GM12878 (cell line): ENCODE data around the gene CEP68. TPM values are rescaled to one million over a fixed set of nuclear protein-coding genes. Genes with fewer than 3 reads are reported as not detected.
A peak's percentile ranks its signal among the peaks of the same experiment; 100 is the strongest.

Experiments used
- ATF2 ChIP-seq: IDR thresholded peaks from 2 replicates; pipeline ENCODE4 v1.6.1; 2012; ENCODE audit warnings: low read length, inconsistent platforms
- CBFB ChIP-seq: IDR thresholded peaks from 2 replicates; pipeline ENCODE4 v1.6.1; 2016; ENCODE audit warnings: antibody characterized with exemption, low read depth
- CTCF ChIP-seq, 3 experiments: IDR thresholded peaks in 2 of 3; conservative IDR thresholded peaks in 1 of 3; 2 replicates each; pipeline ENCODE4 v1.5.1; 2011; ENCODE audit warnings: low read depth in 3 of 3, low read length in 3 of 3, mild to moderate bottlenecking in 3 of 3, control low read depth in 2 of 3, moderate library complexity in 2 of 3, inconsistent platforms in 1 of 3, mixed read lengths in 1 of 3; ENCODE audit not compliant: control insufficient read depth in 2 of 3, insufficient read depth in 1 of 3; ENCODE audit errors: extremely low read depth in 1 of 3
- FOXM1 ChIP-seq: IDR thresholded peaks from 2 replicates; pipeline ENCODE4 v1.6.1; 2012; ENCODE audit warnings: low read depth, mild to moderate bottlenecking, inconsistent platforms, low read length, moderate library complexity
- IKZF2 ChIP-seq, 2 experiments: fragments of 450-650 bp; IDR thresholded peaks; 2 replicates each; pipeline ENCODE4 v1.6.1; 2017; ENCODE audit warnings: mild to moderate bottlenecking in 2 of 2, moderate library complexity in 2 of 2
- IRF5 ChIP-seq: fragments of 450-650 bp; IDR thresholded peaks from 2 replicates; pipeline ENCODE4 v1.6.1; 2017; ENCODE audit warnings: borderline replicate concordance
- JUNB ChIP-seq: IDR thresholded peaks from 2 replicates; pipeline ENCODE4 v1.6.1; 2016; ENCODE audit warnings: antibody characterized with exemption, mild to moderate bottlenecking
- POLR2A ChIP-seq: IDR thresholded peaks from 2 replicates; pipeline ENCODE4 v1.6.1; 2011; ENCODE audit warnings: low read depth, mild to moderate bottlenecking, low read length
- POLR2AphosphoS5 ChIP-seq: IDR thresholded peaks from 2 replicates; pipeline ENCODE4 v1.6.1; 2011; ENCODE audit warnings: mild to moderate bottlenecking, low read length, inconsistent platforms
- RAD51 ChIP-seq: fragments of 450-650 bp; IDR thresholded peaks from 2 replicates; pipeline ENCODE4 v1.6.1; 2016; ENCODE audit warnings: moderate library complexity, mild to moderate bottlenecking, inconsistent platforms
- RFX5 ChIP-seq: IDR thresholded peaks from 2 replicates; pipeline ENCODE4 v1.6.1; 2011; ENCODE audit warnings: low read depth, low read length, improper control_type of control experiment
- RUNX3 ChIP-seq: IDR thresholded peaks from 2 replicates; pipeline ENCODE4 v1.6.1; 2012; ENCODE audit warnings: low read length, inconsistent platforms
- SMAD1 ChIP-seq: fragments of 450-650 bp; IDR thresholded peaks from 2 replicates; pipeline ENCODE4 v1.6.1; 2018; ENCODE audit warnings: mild to moderate bottlenecking, low read depth; ENCODE audit not compliant: partially characterized antibody
- TBL1XR1 ChIP-seq: IDR thresholded peaks from 2 replicates; pipeline ENCODE4 v1.6.1; 2012; ENCODE audit warnings: low read depth, low read length, improper control_type of control experiment
- YY1 ChIP-seq: IDR thresholded peaks from 2 replicates; pipeline ENCODE4 v1.6.1; 2011; ENCODE audit warnings: low read depth, mild to moderate bottlenecking, low read length
- ZNF687 ChIP-seq: fragments of 450-650 bp; IDR thresholded peaks from 2 replicates; pipeline ENCODE4 v1.6.1; 2017; ENCODE audit warnings: mild to moderate bottlenecking, moderate library complexity
- polyA plus RNA-seq, 11 experiments: library from polyadenylated mRNA; depleted of rRNA in 4 of 11; unstranded in 6 of 11; stranded (reverse) in 5 of 11; fragments of >200 nt; fragmentation: Nextera tagmentation in 4 of 11; fragmentation: Illumina TruSeq in 1 of 11; extraction: Ambion mirVana in 4 of 11; extraction: Trizol in 1 of 11; gene quantifications; 1 replicate in 1 of 11; 2 replicates in 10 of 11; pipeline versions ENCODE4 v1.2.1 to v1.2.3, GENCODE V29; 2011 to 2016; ENCODE audit warnings: inconsistent platforms in 2 of 11, missing spikeins in 2 of 11, low read depth in 1 of 11
- total RNA-seq, 4 experiments: library from RNA; depleted of rRNA in 3 of 4; stranded (reverse); fragments of >200 nt in 3 of 4; fragmentation: Illumina TruSeq in 1 of 4; extraction: Trizol in 1 of 4; gene quantifications; 2 replicates each; pipeline versions ENCODE4 v1.2.1 to v1.2.3, GENCODE V29; 2013 to 2021
- TF ChIP-seq, protein P1 (sequence below): IDR thresholded peaks from 2 replicates; pipeline ENCODE4 v1.6.1; 2012; ENCODE audit warnings: mild to moderate bottlenecking, low read depth, low read length

Gene CEP68
- total and polyA plus RNA-seq, 10 of the 15 experiments (the other 5 are each of a cell fraction or from before 2014, with no cell fraction given): 1.1 to 11.1 (median 7.4) TPM

DNA sequence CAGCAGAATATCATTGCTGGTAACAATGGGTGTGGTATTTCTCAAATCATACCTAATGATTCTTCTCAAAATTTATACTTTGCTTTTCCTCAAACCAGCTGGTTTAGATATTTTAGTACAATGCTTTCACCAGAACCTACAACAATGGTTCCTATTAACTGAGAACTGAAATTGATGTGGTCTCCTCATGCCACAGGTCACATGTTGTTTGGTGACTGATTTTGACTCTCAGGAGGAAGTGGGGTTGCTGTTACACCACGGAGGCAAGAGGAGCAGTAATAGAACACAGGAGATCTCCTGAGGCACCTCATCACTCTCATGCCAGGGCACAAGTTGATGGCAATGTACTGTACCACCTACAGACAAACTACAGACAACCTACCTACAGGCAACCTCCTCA is 3.0 kb upstream of the CEP68 start (continued):
- TF ChIP-seq CTCF (IDR thresholded peaks at IDR 0.05 in 2 of 3, conservative IDR thresholded peaks at IDR 0.05 in 1 of 3; ENCODE audit: control insufficient read depth in 2 of 3, extremely low read depth in 1 of 3, insufficient read depth in 1 of 3, low read depth in 3 of 3, low read length in 3 of 3): no peak
- peak; percentile 55; the same call in 1 of the 2 replicates for TF ChIP-seq POLR2A
- peak; percentile 82 for TF ChIP-seq CBFB
- peak; percentile 41; the same call in 1 of the 2 replicates for TF ChIP-seq POLR2AphosphoS5
- peak; percentile 61; the same call in 1 of the 2 replicates for TF ChIP-seq FOXM1
- no peak for TF ChIP-seq RFX5
- TF ChIP-seq YY1: 0 out of 2 replicates have a peak, but pooled peaks have one; percentile 29
- TF ChIP-seq JUNB: peak; percentile 71
- peak; percentile 88 for TF ChIP-seq ATF2
- peak; percentile 95 for TF ChIP-seq RAD51
- TF ChIP-seq, protein P1, sequence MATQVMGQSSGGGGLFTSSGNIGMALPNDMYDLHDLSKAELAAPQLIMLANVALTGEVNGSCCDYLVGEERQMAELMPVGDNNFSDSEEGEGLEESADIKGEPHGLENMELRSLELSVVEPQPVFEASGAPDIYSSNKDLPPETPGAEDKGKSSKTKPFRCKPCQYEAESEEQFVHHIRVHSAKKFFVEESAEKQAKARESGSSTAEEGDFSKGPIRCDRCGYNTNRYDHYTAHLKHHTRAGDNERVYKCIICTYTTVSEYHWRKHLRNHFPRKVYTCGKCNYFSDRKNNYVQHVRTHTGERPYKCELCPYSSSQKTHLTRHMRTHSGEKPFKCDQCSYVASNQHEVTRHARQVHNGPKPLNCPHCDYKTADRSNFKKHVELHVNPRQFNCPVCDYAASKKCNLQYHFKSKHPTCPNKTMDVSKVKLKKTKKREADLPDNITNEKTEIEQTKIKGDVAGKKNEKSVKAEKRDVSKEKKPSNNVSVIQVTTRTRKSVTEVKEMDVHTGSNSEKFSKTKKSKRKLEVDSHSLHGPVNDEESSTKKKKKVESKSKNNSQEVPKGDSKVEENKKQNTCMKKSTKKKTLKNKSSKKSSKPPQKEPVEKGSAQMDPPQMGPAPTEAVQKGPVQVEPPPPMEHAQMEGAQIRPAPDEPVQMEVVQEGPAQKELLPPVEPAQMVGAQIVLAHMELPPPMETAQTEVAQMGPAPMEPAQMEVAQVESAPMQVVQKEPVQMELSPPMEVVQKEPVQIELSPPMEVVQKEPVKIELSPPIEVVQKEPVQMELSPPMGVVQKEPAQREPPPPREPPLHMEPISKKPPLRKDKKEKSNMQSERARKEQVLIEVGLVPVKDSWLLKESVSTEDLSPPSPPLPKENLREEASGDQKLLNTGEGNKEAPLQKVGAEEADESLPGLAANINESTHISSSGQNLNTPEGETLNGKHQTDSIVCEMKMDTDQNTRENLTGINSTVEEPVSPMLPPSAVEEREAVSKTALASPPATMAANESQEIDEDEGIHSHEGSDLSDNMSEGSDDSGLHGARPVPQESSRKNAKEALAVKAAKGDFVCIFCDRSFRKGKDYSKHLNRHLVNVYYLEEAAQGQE: no peak
- TF ChIP-seq RUNX3: peak; percentile 97
- peak; percentile 84; the same call in 1 of the 2 replicates for TF ChIP-seq TBL1XR1
- TF ChIP-seq ZNF687: peak; percentile 61; the same call in 1 of the 2 replicates
- no peak for TF ChIP-seq SMAD1
- TF ChIP-seq IRF5: no peak
- peak; percentile 81 to 83; a peak in 3 of 4 replicates for TF ChIP-seq IKZF2 (IDR thresholded peaks at IDR 0.05)
